ENCODE data around the gene UQCC5. TPM values are rescaled to one million over a fixed set of nuclear protein-coding genes. Genes with fewer than 3 reads are reported as not detected.

UQCC5 gene
- total and polyA plus RNA-seq, 4 donors: 3.3 to 39.9 (median 6.8) TPM

DNA sequence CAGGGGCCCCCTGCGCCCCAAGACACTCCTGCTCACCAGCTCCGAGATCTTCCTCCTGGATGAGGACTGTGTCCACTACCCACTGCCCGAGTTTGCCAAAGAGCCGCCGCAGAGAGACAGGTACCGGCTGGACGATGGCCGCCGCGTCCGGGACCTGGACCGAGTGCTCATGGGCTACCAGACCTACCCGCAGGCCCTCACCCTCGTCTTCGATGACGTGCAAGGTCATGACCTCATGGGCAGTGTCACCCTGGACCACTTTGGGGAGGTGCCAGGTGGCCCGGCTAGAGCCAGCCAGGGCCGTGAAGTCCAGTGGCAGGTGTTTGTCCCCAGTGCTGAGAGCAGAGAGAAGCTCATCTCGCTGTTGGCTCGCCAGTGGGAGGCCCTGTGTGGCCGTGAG is 44.3 kb upstream of the UQCC5 start:
- TF ChIP-seq RAD21 (IDR thresholded peaks at IDR 0.05): no peak
- TF ChIP-seq, protein P1, sequence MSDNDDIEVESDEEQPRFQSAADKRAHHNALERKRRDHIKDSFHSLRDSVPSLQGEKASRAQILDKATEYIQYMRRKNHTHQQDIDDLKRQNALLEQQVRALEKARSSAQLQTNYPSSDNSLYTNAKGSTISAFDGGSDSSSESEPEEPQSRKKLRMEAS (IDR thresholded peaks at IDR 0.05): no peak
- no peak for TF ChIP-seq RXRA (IDR thresholded peaks at IDR 0.05)
- TF ChIP-seq JUND (IDR thresholded peaks at IDR 0.05): no peak
- no peak for TF ChIP-seq HNF4G (IDR thresholded peaks at IDR 0.05)
- TF ChIP-seq, protein P2, sequence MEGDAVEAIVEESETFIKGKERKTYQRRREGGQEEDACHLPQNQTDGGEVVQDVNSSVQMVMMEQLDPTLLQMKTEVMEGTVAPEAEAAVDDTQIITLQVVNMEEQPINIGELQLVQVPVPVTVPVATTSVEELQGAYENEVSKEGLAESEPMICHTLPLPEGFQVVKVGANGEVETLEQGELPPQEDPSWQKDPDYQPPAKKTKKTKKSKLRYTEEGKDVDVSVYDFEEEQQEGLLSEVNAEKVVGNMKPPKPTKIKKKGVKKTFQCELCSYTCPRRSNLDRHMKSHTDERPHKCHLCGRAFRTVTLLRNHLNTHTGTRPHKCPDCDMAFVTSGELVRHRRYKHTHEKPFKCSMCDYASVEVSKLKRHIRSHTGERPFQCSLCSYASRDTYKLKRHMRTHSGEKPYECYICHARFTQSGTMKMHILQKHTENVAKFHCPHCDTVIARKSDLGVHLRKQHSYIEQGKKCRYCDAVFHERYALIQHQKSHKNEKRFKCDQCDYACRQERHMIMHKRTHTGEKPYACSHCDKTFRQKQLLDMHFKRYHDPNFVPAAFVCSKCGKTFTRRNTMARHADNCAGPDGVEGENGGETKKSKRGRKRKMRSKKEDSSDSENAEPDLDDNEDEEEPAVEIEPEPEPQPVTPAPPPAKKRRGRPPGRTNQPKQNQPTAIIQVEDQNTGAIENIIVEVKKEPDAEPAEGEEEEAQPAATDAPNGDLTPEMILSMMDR (IDR thresholded peaks at IDR 0.05; ENCODE audit: low read depth, low read length, missing input control): no peak
- TF ChIP-seq TAF1 (conservative IDR thresholded peaks at IDR 0.05): no peak
- no peak for TF ChIP-seq SP1 (IDR thresholded peaks at IDR 0.05)
- TF ChIP-seq EGR1 (IDR thresholded peaks at IDR 0.05; ENCODE audit: low read depth in 2 of 2): no peak
- TF ChIP-seq, protein P3, sequence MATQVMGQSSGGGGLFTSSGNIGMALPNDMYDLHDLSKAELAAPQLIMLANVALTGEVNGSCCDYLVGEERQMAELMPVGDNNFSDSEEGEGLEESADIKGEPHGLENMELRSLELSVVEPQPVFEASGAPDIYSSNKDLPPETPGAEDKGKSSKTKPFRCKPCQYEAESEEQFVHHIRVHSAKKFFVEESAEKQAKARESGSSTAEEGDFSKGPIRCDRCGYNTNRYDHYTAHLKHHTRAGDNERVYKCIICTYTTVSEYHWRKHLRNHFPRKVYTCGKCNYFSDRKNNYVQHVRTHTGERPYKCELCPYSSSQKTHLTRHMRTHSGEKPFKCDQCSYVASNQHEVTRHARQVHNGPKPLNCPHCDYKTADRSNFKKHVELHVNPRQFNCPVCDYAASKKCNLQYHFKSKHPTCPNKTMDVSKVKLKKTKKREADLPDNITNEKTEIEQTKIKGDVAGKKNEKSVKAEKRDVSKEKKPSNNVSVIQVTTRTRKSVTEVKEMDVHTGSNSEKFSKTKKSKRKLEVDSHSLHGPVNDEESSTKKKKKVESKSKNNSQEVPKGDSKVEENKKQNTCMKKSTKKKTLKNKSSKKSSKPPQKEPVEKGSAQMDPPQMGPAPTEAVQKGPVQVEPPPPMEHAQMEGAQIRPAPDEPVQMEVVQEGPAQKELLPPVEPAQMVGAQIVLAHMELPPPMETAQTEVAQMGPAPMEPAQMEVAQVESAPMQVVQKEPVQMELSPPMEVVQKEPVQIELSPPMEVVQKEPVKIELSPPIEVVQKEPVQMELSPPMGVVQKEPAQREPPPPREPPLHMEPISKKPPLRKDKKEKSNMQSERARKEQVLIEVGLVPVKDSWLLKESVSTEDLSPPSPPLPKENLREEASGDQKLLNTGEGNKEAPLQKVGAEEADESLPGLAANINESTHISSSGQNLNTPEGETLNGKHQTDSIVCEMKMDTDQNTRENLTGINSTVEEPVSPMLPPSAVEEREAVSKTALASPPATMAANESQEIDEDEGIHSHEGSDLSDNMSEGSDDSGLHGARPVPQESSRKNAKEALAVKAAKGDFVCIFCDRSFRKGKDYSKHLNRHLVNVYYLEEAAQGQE (IDR thresholded peaks at IDR 0.05): no peak
- TF ChIP-seq FOXA1 (IDR thresholded peaks at IDR 0.05): no peak
- no peak for TF ChIP-seq HNF4A (conservative IDR thresholded peaks at IDR 0.05)
- TF ChIP-seq NR2F2 (IDR thresholded peaks at IDR 0.05): no peak
- TF ChIP-seq, protein P4, sequence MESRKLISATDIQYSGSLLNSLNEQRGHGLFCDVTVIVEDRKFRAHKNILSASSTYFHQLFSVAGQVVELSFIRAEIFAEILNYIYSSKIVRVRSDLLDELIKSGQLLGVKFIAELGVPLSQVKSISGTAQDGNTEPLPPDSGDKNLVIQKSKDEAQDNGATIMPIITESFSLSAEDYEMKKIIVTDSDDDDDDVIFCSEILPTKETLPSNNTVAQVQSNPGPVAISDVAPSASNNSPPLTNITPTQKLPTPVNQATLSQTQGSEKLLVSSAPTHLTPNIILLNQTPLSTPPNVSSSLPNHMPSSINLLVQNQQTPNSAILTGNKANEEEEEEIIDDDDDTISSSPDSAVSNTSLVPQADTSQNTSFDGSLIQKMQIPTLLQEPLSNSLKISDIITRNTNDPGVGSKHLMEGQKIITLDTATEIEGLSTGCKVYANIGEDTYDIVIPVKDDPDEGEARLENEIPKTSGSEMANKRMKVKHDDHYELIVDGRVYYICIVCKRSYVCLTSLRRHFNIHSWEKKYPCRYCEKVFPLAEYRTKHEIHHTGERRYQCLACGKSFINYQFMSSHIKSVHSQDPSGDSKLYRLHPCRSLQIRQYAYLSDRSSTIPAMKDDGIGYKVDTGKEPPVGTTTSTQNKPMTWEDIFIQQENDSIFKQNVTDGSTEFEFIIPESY (IDR thresholded peaks at IDR 0.05): no peak
- TF ChIP-seq GABPA (IDR thresholded peaks at IDR 0.05 in 1 of 2, conservative IDR thresholded peaks at IDR 0.05 in 1 of 2): no peak
- TF ChIP-seq FOXA2 (IDR thresholded peaks at IDR 0.05): no peak
- TF ChIP-seq, protein P5, sequence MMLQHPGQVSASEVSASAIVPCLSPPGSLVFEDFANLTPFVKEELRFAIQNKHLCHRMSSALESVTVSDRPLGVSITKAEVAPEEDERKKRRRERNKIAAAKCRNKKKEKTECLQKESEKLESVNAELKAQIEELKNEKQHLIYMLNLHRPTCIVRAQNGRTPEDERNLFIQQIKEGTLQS (IDR thresholded peaks at IDR 0.05): no peak
- TF ChIP-seq YY1 (IDR thresholded peaks at IDR 0.05): no peak
- Histone ChIP-seq H3K36me3 (ENCODE audit: control insufficient read depth in 4 of 4, insufficient read depth in 3 of 4, low read depth in 1 of 4, low read length in 3 of 4) (peaks cover 13 to 51% (median 30%) of the 10 kb centered on the region in 4 donors), H3K9me3 (ENCODE audit: control insufficient read depth in 4 of 4, low read length in 3 of 4) (no peaks in the 10 kb centered on the region), H3K27ac (ENCODE audit: low read depth in 1 of 2, low read length in 2 of 2) (no peak overlapping the region), H3K4me1 (ENCODE audit: control insufficient read depth in 4 of 4, insufficient read depth in 4 of 4, low read length in 3 of 4) (peaks cover 0 to 17% (median 2%) of the 10 kb centered on the region in 4 donors), H3K4me3 (ENCODE audit: low read depth in 1 of 3, low read length in 3 of 3) (no peak overlapping the region), H3K9ac (ENCODE audit: low read depth in 1 of 2, low read length in 2 of 2) (no peak overlapping the region), H3K27me3 (ENCODE audit: control insufficient read depth in 4 of 4, insufficient read depth in 4 of 4, low read length in 3 of 4) (no peaks in the 10 kb centered on the region)
- DNase-seq (ENCODE audit: low spot score): no peak
- 94% methylated on average over 21 of the region's 21 CpGs for WGBS

Measured in liver (tissue), 9 donors.